Tibial artery (tissue), 4 donors: ENCODE data around the gene FGFR2.

Source experiments
- DNase-seq, 2 donors: peaks; one replicate each; pipeline ENCODE4 v3.0.0-alpha.2; 2019
- H3K27ac ChIP-seq, 2 donors: fragments of 200-600 bp; sonication (generic) in 1 of 2; 1 replicate in 1 of 2; 2 replicates in 1 of 2; pipeline ENCODE4 v1.5.1; 2018 to 2019; ENCODE audit warnings: mild to moderate bottlenecking in 1 of 2
- H3K27me3 ChIP-seq, 2 donors: fragments of 200-600 bp; sonication (generic) in 1 of 2; one replicate each; pipeline versions ENCODE4 v1.5.1 to v1.6.0; 2016 to 2019
- H3K36me3 ChIP-seq, 3 donors: fragments of 200-600 bp; sonication (generic) in 2 of 3; one replicate each; pipeline ENCODE4 v1.5.1; 2016 to 2019; ENCODE audit warnings: mild to moderate bottlenecking in 2 of 3
- H3K4me1 ChIP-seq, 4 donors: fragments of 200-600 bp; sonication (generic) in 2 of 4; 1 replicate in 3 of 4; 2 replicates in 1 of 4; pipeline ENCODE4 v1.5.1; 2016 to 2019
- H3K4me3 ChIP-seq, 2 donors: fragments of 200-600 bp; sonication (generic) in 1 of 2; 1 replicate in 1 of 2; 2 replicates in 1 of 2; pipeline ENCODE4 v1.5.1; 2018 to 2019; ENCODE audit warnings: mild to moderate bottlenecking in 2 of 2
- H3K9me3 ChIP-seq, 3 donors: fragments of 200-600 bp; sonication (generic) in 1 of 3; one replicate each; pipeline ENCODE4 v1.5.1; 2016 to 2019
- CTCF ChIP-seq, 2 experiments: fragments of 200-600 bp in 1 of 2; fragments of 450-650 bp in 1 of 2; IDR thresholded peaks; one replicate each; pipeline ENCODE4 v1.5.1; 2017 to 2019; ENCODE audit warnings: antibody characterized with exemption in 2 of 2, mild to moderate bottlenecking in 1 of 2, moderate library complexity in 1 of 2
- intact Hi-C: fragments of 100-400 bp; cut with DNase I; formaldehyde crosslinking; loops from one replicate; pipeline ENCODE4 v1.15.0; 2023; ENCODE audit warnings: low total_unique reads

FGFR2 gene

GRCh38 chr10:121511943-121512342 is 86.3 kb downstream of the FGFR2 start:
- Histone ChIP-seq H3K9me3 (no peaks in the 10 kb centered on the region), H3K27ac (no peak overlapping the region), H3K36me3 (peaks cover 0 to 7% (median 5%) of the 10 kb centered on the region in 3 donors), H3K27me3 (no peaks in the 10 kb centered on the region), H3K4me1 (peaks cover 0 to 35% (median 0%) of the 10 kb centered on the region in 4 donors), H3K4me3 (no peak overlapping the region)
- no peak for DNase-seq
- intact Hi-C loops, result no loop called here
- no peak for TF ChIP-seq CTCF (IDR thresholded peaks at IDR 0.05)

- Histone ChIP-seq H3K27ac (no peak overlapping the region), H3K36me3 (peaks cover 0 to 7% (median 5%) of the 10 kb centered on the region in 3 donors)
- intact Hi-C loops, result no loop called here
Measured at GRCh38 chr10:121511460-121511859, 86.8 kb downstream of the FGFR2 start.

GRCh38 chr10:121510201-121510771 is 88.0 kb downstream of the FGFR2 start:
- DNase-seq, result no peak
- Histone ChIP-seq H3K27ac (no peak overlapping the region), H3K4me3 (no peak overlapping the region), H3K4me1 (peaks cover 0 to 35% (median 0%) of the 10 kb centered on the region in 4 donors), H3K36me3 (peaks cover 0 to 7% (median 5%) of the 10 kb centered on the region in 3 donors), H3K27me3 (no peaks in the 10 kb centered on the region), H3K9me3 (no peaks in the 10 kb centered on the region)
- intact Hi-C loops, result no loop called here
- no peak for TF ChIP-seq CTCF (IDR thresholded peaks at IDR 0.05)

More at GRCh38 chr10:121511460-121511859, 86.8 kb downstream of the FGFR2 start:
- no peak for DNase-seq
- Histone ChIP-seq H3K4me3 (no peak overlapping the region), H3K9me3 (no peaks in the 10 kb centered on the region), H3K27me3 (no peaks in the 10 kb centered on the region), H3K4me1 (peaks cover 0 to 35% (median 0%) of the 10 kb centered on the region in 4 donors)
- no peak for TF ChIP-seq CTCF (IDR thresholded peaks at IDR 0.05)

GRCh38 chr10:121509796-121510195 is 88.4 kb downstream of the FGFR2 start:
- no peaks in the 10 kb centered on the region for H3K27me3 ChIP-seq
- no peak overlapping the region for H3K4me3 ChIP-seq
- intact Hi-C loops, result no loop called here
- H3K9me3 ChIP-seq, result no peaks in the 10 kb centered on the region
- no peak overlapping the region for H3K27ac ChIP-seq
- TF ChIP-seq CTCF (IDR thresholded peaks at IDR 0.05), result no peak
- H3K4me1 ChIP-seq, result peaks cover 0 to 35% (median 0%) of the 10 kb centered on the region in 4 donors
- no peak for DNase-seq
- H3K36me3 ChIP-seq, result peaks cover 0 to 3% (median 3%) of the 10 kb centered on the region in 3 donors

GRCh38 chr10:121509112-121509511 is 89.1 kb downstream of the FGFR2 start:
- Histone ChIP-seq H3K27ac (no peak overlapping the region), H3K4me3 (no peak overlapping the region), H3K36me3 (no peaks in the 10 kb centered on the region), H3K27me3 (no peaks in the 10 kb centered on the region), H3K4me1 (peaks cover 0 to 35% (median 0%) of the 10 kb centered on the region in 4 donors), H3K9me3 (no peaks in the 10 kb centered on the region)
- DNase-seq, result no peak
- TF ChIP-seq CTCF (IDR thresholded peaks at IDR 0.05), result no peak
- intact Hi-C loops, result no loop called here
